ENCODE data around the gene CCIN.

The CCIN gene

DNA sequence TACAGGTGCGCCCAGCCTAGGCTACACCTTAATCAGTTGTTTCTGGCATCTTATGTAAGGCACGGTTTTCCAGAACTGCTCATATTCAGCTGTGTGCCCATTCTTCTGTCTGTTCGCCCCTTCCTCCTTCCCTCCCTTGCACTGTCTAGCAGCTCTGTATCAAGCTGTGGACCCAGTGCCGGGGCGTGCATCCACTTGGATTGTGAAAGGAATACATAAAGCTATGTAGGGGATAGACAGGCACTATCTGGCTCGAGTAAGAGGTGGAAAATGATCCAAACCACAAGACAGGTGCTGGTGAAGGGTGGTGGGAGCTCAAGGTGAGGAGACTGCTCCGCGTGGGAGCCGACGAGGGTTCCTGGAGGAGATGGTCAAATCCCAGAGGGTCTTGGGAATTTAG is 30.7 kb upstream of the CCIN start:
- Histone ChIP-seq H3K27me3 (ENCODE audit: insufficient read depth, low read depth, severe bottlenecking) (peaks cover 4% of the 10 kb centered on the region), H3K27ac (no peak overlapping the region), H3K9me3 (ENCODE audit: severe bottlenecking) (no peaks in the 10 kb centered on the region), H3K36me3 (no peaks in the 10 kb centered on the region), H3K4me3 (ENCODE audit: low read depth, low read length) (no peak overlapping the region)
- DNase-seq = no peak
- no peak for TF ChIP-seq CTCF (IDR thresholded peaks at IDR 0.05; ENCODE audit: low read depth, low read length)

DNA sequence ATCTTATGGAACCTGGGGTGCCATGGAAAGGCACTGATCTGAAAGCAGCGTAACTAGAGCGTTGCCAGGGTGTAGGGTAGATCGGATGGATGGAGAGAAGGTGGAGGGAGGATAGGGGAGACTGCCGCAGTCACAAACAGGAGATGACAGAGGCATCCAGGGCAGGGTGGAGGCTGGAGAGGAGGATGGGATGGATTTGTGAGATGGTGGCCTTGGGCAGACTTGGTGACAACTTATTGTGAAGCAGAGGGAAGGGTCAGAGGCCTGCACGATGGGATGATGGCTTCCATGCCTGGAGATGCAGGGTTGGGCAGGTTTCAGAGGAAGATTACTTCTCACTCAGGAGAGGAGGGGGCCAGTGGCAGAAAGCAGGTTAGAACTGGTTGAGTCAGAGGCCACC is 30.3 kb upstream of the CCIN start:
- Histone ChIP-seq H3K9me3 (ENCODE audit: severe bottlenecking) (no peaks in the 10 kb centered on the region), H3K36me3 (no peaks in the 10 kb centered on the region), H3K4me3 (ENCODE audit: low read depth, low read length) (no peak overlapping the region), H3K27me3 (ENCODE audit: insufficient read depth, low read depth, severe bottlenecking) (peaks cover 4% of the 10 kb centered on the region), H3K27ac (no peak overlapping the region)
- no peak for TF ChIP-seq CTCF (IDR thresholded peaks at IDR 0.05; ENCODE audit: low read depth, low read length)
- no peak for DNase-seq

DNA sequence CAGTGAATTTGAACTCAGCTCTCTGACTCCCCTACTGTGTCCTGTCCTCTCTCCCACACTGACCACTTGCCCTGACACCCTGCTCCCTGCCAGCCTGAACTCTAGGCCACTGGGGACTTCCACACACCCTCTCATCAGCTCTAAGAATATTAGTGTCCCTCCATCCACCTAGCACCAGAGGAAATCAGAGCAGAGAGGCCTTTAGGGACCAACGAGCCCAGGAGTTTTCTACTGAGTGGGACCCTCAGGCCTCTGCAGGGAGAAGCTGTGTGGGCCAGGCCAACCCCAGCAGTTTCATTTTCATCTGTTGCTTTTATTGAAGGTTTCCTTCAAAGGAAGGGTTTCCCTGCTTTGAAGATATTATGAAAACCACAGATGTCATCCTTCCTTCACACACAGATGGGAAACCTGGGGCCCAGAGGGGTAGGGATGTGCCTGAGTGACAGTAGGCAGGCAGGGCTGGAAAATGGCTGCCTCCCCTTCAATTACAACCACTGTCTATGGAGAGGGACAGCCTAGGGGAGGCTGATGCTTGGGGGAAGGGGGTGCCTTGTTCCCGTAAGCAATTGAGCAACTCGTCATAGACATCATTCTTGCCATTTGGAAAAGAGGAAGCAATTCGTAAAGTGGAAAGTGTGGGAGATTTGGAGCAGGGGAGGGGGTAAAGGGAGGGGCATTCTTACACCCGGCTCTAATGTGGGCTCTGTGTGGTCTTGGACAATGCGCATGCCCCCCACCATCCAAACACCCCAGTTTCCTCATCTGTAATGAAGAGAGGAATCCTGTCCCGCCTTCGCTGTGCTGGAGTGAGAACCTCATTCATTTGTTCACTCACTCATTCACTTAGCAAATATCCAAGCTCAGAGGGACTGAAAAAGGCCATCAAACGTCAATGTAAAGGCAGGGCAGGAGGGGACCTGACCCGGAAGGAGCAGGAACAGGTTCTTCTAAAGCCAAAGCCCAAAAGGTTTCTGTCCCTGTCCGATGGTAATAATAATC is 28.8 kb upstream of the CCIN start:
- DNase-seq = no peak
- no peak overlapping the region for H3K27ac ChIP-seq
- no peak for TF ChIP-seq CTCF (IDR thresholded peaks at IDR 0.05; ENCODE audit: low read depth, low read length)
- no peak overlapping the region for H3K4me3 ChIP-seq (ENCODE audit: low read depth, low read length)
- no peaks in the 10 kb centered on the region for H3K9me3 ChIP-seq (ENCODE audit: severe bottlenecking)
- H3K36me3 ChIP-seq = no peaks in the 10 kb centered on the region
- H3K27me3 ChIP-seq (ENCODE audit: insufficient read depth, low read depth, severe bottlenecking) = peaks cover 4% of the 10 kb centered on the region

DNA sequence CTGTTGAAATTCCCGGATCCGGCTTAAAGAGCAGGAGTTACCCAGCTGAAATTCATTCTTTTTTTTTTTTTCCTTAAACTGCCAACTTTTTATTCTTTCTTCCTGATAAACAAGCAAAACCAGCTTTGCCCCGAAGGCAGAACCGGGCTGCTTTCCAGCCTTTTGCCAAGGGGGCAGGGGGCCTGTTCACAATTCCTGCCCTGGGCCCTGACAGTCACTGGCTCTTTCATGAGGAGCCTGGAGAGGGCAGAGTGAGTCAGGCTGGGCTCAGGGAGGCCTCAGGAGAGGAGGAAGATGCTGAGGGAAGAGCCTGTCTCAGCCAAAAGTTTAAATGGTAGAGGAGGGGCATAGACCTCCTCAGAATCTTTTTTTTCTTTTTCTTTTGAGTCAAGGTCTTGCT is 27.9 kb upstream of the CCIN start:
- Histone ChIP-seq H3K4me3 (ENCODE audit: low read depth, low read length) (no peak overlapping the region), H3K27ac (no peak overlapping the region), H3K9me3 (ENCODE audit: severe bottlenecking) (peaks cover 4% of the 10 kb centered on the region), H3K36me3 (no peaks in the 10 kb centered on the region), H3K27me3 (ENCODE audit: insufficient read depth, low read depth, severe bottlenecking) (peaks cover 4% of the 10 kb centered on the region)
- DNase-seq = no peak
- no peak for TF ChIP-seq CTCF (IDR thresholded peaks at IDR 0.05; ENCODE audit: low read depth, low read length)

GRCh38 chr9:36141761-36142160 is 27.4 kb upstream of the CCIN start:
- Histone ChIP-seq H3K9me3 (ENCODE audit: severe bottlenecking) (peaks cover 4% of the 10 kb centered on the region), H3K27ac (no peak overlapping the region), H3K4me3 (ENCODE audit: low read depth, low read length) (no peak overlapping the region), H3K27me3 (ENCODE audit: insufficient read depth, low read depth, severe bottlenecking) (peaks cover 4% of the 10 kb centered on the region), H3K36me3 (no peaks in the 10 kb centered on the region)
- no peak for DNase-seq
- no peak for TF ChIP-seq CTCF (IDR thresholded peaks at IDR 0.05; ENCODE audit: low read depth, low read length)

Measured in WERI-Rb-1 (cell line).